WTC11 (cell line): ENCODE results near the gene TBC1D12. TPM values are rescaled to one million over a fixed set of nuclear protein-coding genes. Genes with fewer than 3 reads are reported as not detected.
"Not testable (repeated sequence)": the region's sequence is repeated elsewhere in the genome, so short reads cannot be mapped to it uniquely, and the experiment has no call there.

Experiments used
- ATAC-seq: fragments of 200-7000 bp; cut with Tn5 transposase; 2 replicates; pipeline ENCODE4 v1.10.0; 2021; ENCODE audit warnings: mild to moderate bottlenecking, moderate library complexity
- CTCF ChIA-PET: fragments of 300-600 bp; sonication (Branson Sonifier 250); formaldehyde crosslinking; loops from one replicate; lab custom pipeline; 2021; ENCODE audit warnings: antibody characterized with exemption; lab: Charles Lee
- POLR2A ChIA-PET: fragments of 350-600 bp; sonication (Branson Sonifier 250); formaldehyde crosslinking; loops from one replicate; lab custom pipeline; 2021; ENCODE audit warnings: antibody characterized with exemption; lab: Charles Lee
- DNase-seq: peaks from one replicate; pipeline ENCODE4 v3.0.0; 2021; ENCODE audit warnings: low spot score
- H3K27ac Mint-ChIP-seq: 2 replicates; pipeline ENCODE4 v1.8.0; 2021; ENCODE audit warnings: mixed read lengths
- H3K27me3 Mint-ChIP-seq: 2 replicates; pipeline ENCODE4 v1.8.0; 2021; ENCODE audit warnings: low read depth, mild to moderate bottlenecking, moderate library complexity, mixed read lengths
- H3K36me3 Mint-ChIP-seq: 2 replicates; pipeline ENCODE4 v1.8.0; 2021; ENCODE audit warnings: mixed read lengths
- H3K4me1 Mint-ChIP-seq: 2 replicates; pipeline ENCODE4 v1.8.0; 2022; ENCODE audit warnings: mixed read lengths
- H3K4me3 Mint-ChIP-seq: 2 replicates; pipeline ENCODE4 v1.8.0; 2021; ENCODE audit warnings: mild to moderate bottlenecking, moderate library complexity, mixed read lengths
- H3K9me3 Mint-ChIP-seq: 2 replicates; pipeline ENCODE4 v1.8.0; 2021; ENCODE audit warnings: mixed read lengths
- AFF4 ChIP-seq: sonication (generic); formaldehyde crosslinking; IDR thresholded peaks from 2 replicates; pipeline ENCODE4 v1.8.1; 2023; ENCODE audit warnings: mild to moderate bottlenecking, missing genetic modification reagents, borderline replicate concordance
- ATF2 ChIP-seq: sonication (generic); formaldehyde crosslinking; IDR thresholded peaks from 2 replicates; pipeline ENCODE4 v1.8.1; 2022; ENCODE audit warnings: low read depth, missing genetic modification reagents, borderline replicate concordance
- ATF6 ChIP-seq: sonication (generic); formaldehyde crosslinking; IDR thresholded peaks from 2 replicates; pipeline ENCODE4 v1.8.1; 2023; ENCODE audit warnings: mild to moderate bottlenecking, missing genetic modification reagents
- CBFB ChIP-seq: sonication (generic); formaldehyde crosslinking; IDR thresholded peaks from 2 replicates; pipeline ENCODE4 v1.8.1; 2022; ENCODE audit warnings: mild to moderate bottlenecking, low read depth, missing genetic modification reagents
- MXD4 ChIP-seq: fragments of 250-450 bp; sonication (Bioruptor Pico); IDR thresholded peaks from 2 replicates; pipeline ENCODE4 v1.8.0; 2021; ENCODE audit warnings: mild to moderate bottlenecking, moderate library complexity, borderline replicate concordance
- MYBL2 ChIP-seq: sonication (generic); formaldehyde crosslinking; IDR thresholded peaks from 2 replicates; pipeline ENCODE4 v1.8.1; 2023; ENCODE audit warnings: mild to moderate bottlenecking, moderate library complexity, missing genetic modification reagents
- PRRX2 ChIP-seq: fragments of 250-450 bp; sonication (Bioruptor Pico); IDR thresholded peaks from 2 replicates; pipeline ENCODE4 v1.8.0; 2021; ENCODE audit warnings: mild to moderate bottlenecking
- RELA ChIP-seq: sonication (generic); formaldehyde crosslinking; IDR thresholded peaks from 2 replicates; pipeline ENCODE4 v1.8.1; 2022; ENCODE audit warnings: missing genetic modification reagents, mild to moderate bottlenecking, borderline replicate concordance
- ZMAT4 ChIP-seq: fragments of 250-450 bp; sonication (Bioruptor Pico); IDR thresholded peaks from 2 replicates; pipeline ENCODE4 v1.9.0; 2021; ENCODE audit warnings: mild to moderate bottlenecking
- ZNF425 ChIP-seq: fragments of 250-450 bp; sonication (Bioruptor Pico); conservative IDR thresholded peaks from 2 replicates; pipeline ENCODE4 v1.9.0; 2021; ENCODE audit warnings: mild to moderate bottlenecking
- ZNF512 ChIP-seq: sonication (generic); formaldehyde crosslinking; IDR thresholded peaks from 2 replicates; pipeline ENCODE4 v1.8.1; 2022; ENCODE audit warnings: missing genetic modification reagents, borderline replicate concordance
- ZNF671 ChIP-seq: fragments of 250-450 bp; sonication (Bioruptor Pico); IDR thresholded peaks from 2 replicates; pipeline ENCODE4 v1.8.0; 2021; ENCODE audit warnings: mild to moderate bottlenecking
- total RNA-seq: library from RNA; stranded (reverse); gene quantifications from 3 replicates; pipeline ENCODE4 v1.2.3, GENCODE V29; 2021

The TBC1D12 gene
- total RNA-seq, 1 experiment from 2014 or later, result 2.2 TPM

GRCh38 chr10:94383530-94383929, 18.8 kb upstream of the TBC1D12 start:
- 0 out of 2 replicates have a peak, but pooled peaks cover 3% of the 10 kb centered on the region for H3K4me1 Mint-ChIP-seq
- H3K36me3 Mint-ChIP-seq, result peaks cover 3% of the 10 kb centered on the region
- DNase-seq, result no peak
- no peak overlapping the region for H3K27ac Mint-ChIP-seq
- POLR2A ChIA-PET, result no interaction called here
- no peak for ATAC-seq
- H3K4me3 Mint-ChIP-seq, result no peak overlapping the region
- H3K9me3 Mint-ChIP-seq, result peaks cover 15% of the 10 kb centered on the region
- H3K27me3 Mint-ChIP-seq, result peaks cover 8% of the 10 kb centered on the region; the same call in 1 of the 2 replicates
- CTCF ChIA-PET, result interaction anchor here (0.7 to 2.0 kb wide), 5 partner anchors 10 to 163 kb away, joined by 3 to 16 read pairs (median 3); no protein-coding TSS in a partner anchor
- TF ChIP-seq PRRX2 (CRISPR knock-in tag) (no peak), CBFB (CRISPR knock-in tag) (no peak), AFF4 (CRISPR knock-in tag) (no peak), ZNF425 (CRISPR knock-in tag) (no peak), ZNF671 (CRISPR knock-in tag) (no peak), RELA (no peak), ATF2 (CRISPR knock-in tag) (no peak), ZMAT4 (CRISPR knock-in tag) (no peak), MXD4 (CRISPR knock-in tag) (no peak), ATF6 (CRISPR knock-in tag) (no peak), MYBL2 (no peak)

- 0 out of 2 replicates have a peak, but pooled peaks have one; percentile 34 for TF ChIP-seq ZNF512 (CRISPR knock-in tag)
- POLR2A ChIA-PET, H3K4me3 Mint-ChIP-seq, H3K27ac Mint-ChIP-seq, H3K36me3 Mint-ChIP-seq, DNase-seq, ATAC-seq, CTCF ChIA-PET, H3K4me1 Mint-ChIP-seq: not testable (repeated sequence)
- H3K27me3 Mint-ChIP-seq, result peaks cover 11% of the 10 kb centered on the region
- peaks cover 15% of the 10 kb centered on the region for H3K9me3 Mint-ChIP-seq
Measured at GRCh38 chr10:94385733-94386132, 16.6 kb upstream of the TBC1D12 start.

- POLR2A ChIA-PET, result interaction anchor here (0.6 kb wide), 1 partner anchor 61 kb away, joined by 5 read pairs; no protein-coding TSS in a partner anchor
- H3K36me3 Mint-ChIP-seq, DNase-seq, ATAC-seq, H3K4me3 Mint-ChIP-seq, H3K9me3 Mint-ChIP-seq, H3K4me1 Mint-ChIP-seq, CTCF ChIA-PET, H3K27ac Mint-ChIP-seq: not testable (repeated sequence)
- peaks cover 11% of the 10 kb centered on the region for H3K27me3 Mint-ChIP-seq
Measured at GRCh38 chr10:94392117-94392516, 10.2 kb upstream of the TBC1D12 start.
